ENCODE measurements around the gene ATP13A3. TPM values are rescaled to one million over a fixed set of nuclear protein-coding genes. Genes with fewer than 3 reads are reported as not detected.

ATP13A3 gene
- total RNA-seq, 1 donor from 2014 or later: 80.2 TPM

- intact Hi-C loops (cut with micrococcal nuclease): no loop called here
These were observed 110.6 kb downstream of the ATP13A3 start for GRCh38 chr3:194376241-194376560.

DNA sequence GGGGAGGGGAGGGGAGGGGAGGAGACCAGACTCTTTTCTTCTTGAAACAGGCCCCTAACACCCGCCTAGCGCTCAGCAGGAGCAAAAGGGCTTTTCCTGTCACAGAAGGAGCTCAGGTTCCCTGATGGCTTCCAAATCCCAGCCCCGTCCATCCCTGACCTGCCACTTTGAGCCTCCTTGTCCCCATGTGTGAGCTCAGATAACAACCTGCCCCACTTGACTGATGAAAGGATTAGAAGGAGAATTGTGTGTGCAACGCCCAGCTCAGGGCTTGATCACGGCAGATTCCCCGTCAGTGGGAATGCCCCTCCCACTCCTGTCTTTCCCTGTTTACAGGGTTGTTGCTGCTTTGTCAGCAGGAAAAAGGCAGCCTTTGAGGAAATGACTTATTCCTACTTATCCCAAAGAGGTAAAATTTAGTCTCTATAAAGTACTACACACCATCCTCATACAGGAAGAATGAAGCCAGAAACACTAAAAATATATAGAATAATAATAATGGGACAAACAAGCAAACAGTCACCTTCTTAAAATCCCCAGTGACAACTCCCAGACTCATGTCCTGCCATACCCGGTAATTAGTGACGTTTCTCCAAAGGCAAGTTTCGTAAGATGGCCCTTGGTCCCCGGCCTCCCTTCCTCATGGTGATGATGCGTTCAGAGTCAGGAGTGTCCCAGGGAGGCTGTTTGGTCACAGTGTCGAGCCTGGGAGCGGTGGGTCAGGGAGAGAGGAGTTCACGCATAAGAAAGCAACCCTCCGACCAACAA lies 111.1 kb downstream of the ATP13A3 start:
- intact Hi-C loops (cut with micrococcal nuclease): no loop called here

- intact Hi-C loops (cut with micrococcal nuclease): no loop called here
These were observed 111.9 kb downstream of the ATP13A3 start for GRCh38 chr3:194374935-194375334.

DNA sequence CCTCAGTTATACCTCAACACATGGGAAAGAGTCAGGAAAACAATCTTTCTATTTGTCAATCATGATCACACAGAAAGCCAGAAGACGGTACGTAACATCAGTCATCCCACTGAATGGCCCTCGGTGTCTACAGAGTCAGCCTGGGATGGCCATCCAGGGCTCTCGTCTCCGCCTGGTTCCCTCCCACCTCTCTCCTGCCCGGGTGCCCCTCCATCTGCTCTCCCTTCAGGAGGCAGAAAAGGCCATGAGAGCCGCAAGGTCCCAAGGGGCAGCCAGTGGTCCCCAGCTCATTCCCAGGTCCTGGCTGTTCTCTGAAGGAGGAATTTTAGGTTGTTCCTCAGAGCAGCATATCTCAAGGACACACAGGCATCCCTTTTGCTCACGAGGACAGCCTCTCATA lies 112.9 kb downstream of the ATP13A3 start:
- intact Hi-C loops (cut with micrococcal nuclease): no loop called here

DNA sequence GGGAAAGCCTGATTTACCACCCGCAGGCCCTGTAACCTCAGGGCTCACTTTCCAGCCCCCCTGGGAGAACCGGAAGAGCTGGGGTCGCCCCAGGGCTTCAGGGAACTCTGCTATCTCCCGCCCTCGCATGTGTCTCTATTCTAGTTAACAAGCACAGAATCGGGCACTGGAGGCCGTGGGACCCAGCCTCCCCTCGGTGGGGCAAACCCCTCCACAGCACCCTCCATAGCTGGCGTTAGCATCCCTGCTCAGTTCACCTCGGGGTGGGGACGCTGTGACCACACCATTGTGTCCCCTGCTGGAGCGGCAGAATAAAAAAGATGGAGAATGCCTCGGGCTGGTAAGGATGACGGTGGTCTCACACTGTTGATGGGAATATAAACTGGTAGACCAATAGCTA lies 113.8 kb downstream of the ATP13A3 start:
- intact Hi-C loops (cut with micrococcal nuclease): no loop called here

DNA sequence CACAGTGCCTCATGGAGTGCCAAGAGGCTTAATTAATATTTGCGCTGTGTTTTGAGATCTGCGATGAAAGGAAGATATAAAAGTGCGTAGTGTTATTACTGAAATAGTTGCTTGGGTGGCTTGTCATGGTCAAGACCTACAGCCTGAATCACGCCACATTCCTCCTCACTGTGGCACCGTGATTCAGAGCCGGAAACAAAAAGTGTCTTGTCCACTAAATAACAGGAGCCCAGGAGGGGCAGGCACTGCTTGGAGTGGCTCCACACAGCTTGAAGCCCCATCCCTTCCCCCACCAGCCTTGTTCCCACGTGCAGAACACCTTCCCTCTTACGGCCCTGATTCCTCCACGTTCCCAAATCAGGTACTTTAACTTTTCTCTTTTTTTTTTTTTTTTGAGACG lies 116.0 kb downstream of the ATP13A3 start:
- intact Hi-C loops (cut with micrococcal nuclease): no loop called here

DNA sequence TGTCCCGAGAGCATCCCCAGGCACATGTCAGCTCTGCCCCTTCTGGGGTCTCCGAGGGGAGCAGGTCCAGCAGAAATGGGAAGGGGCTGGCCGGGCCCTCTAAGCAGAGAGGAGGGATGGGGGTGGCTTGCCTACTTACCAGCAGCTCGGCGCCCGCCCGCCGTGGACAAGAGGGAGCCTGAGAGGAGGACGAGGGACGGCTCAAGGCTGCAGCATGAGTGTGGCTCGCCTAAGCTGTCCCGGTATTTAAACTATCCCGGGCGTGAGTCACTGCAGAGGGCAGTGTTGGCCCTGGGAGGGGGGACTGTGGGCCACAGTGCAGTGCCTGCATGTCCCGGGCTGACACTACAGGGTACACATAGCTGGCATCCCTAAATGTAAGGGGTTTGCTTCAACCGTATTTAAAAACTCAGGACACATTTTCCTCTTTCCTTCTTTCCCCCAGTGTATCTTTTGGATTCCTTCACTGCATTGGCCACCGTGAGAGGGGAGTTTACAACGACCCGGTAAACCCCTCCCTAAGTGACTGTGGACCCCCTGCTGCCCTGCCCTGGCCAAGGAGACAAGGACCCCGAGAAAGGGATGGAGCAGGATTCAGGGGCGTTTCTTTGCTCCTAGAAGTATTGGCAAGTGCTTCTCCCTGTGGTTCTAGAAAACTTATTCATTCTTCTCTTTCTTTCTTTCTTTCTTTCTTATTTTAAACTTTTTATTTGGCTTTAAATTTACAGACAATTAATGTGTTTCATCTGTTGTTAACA lies 117.1 kb downstream of the ATP13A3 start, which contains the start of gene LRRC15:
LRRC15 (minus strand) TSS at position 222 of the 758 bp plus-strand sequence. CDS start 8,700 bp downstream, outside the sequence.
- intact Hi-C loops (cut with micrococcal nuclease): no loop called here

GRCh38 chr3:194368918-194369317 lies 117.9 kb downstream of the ATP13A3 start:
- intact Hi-C loops (cut with micrococcal nuclease): no loop called here

- intact Hi-C loops (cut with micrococcal nuclease): no loop called here
These were observed 118.6 kb downstream of the ATP13A3 start for GRCh38 chr3:194367992-194368841.

DNA sequence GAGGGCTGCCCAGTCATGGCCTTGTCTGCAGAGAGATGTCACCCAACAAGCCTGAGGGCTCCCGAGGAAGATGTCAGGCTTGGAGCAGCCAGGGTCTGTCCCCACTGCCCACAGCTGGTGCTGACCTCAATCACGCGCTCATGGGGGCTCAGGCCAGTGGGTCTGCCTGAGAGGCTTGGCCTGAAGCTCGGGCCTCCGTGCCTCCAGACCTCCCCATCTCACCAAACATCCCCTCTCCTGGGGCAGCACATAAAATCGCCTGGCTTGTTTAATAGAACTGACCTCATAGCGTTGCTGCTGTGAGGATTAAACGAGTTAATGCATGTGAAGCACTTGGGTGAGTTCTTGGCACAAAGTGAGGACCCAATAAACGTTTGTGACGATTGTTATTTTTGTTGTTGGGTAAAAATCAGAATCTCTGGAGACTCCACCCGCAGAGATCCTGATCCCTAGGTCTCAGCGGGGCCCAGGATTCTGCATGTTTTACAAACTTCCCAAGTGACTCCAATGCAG lies 120.8 kb downstream of the ATP13A3 start:
- intact Hi-C loops (cut with micrococcal nuclease): no loop called here

GRCh38 chr3:194365526-194365925 lies 121.3 kb downstream of the ATP13A3 start:
- intact Hi-C loops (cut with micrococcal nuclease): no loop called here

DNA sequence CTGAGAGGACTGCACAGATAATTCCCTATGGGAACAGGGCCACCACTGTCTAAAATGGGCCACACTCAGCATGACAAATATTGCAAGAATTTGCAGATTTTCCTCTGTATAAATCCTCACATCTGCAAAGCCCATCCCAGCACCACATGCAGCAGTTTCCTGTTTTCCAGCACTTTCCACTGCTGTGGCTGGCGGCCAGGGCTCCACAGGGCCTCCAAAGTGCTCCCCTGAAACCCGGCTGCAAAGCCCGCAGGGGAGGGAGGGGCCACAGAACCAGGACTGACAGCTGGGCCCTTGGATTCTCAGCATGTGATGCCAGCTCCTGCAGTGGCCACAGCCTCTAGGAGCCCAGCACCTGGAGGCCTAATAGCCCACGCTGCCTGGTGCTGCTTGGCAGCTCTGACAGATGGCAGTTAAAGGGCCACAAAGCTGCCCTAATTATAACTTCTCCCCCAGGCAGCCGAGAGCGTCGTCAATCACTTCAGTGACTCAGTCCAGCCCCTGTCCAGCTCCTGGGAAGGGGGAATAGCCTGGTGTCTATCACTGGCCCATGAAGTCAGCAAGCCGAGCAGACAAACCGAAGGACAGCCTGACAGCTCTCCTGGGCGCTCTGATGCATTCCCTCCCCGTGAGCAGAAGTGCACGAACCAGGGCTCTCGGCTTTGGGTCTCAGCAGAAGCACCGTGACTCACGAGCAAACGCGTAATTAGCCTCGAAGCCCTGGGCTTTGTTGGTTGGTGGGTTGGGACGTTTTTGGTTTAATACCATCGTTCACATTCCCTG lies 122.0 kb downstream of the ATP13A3 start:
- intact Hi-C loops (cut with micrococcal nuclease): no loop called here

DNA sequence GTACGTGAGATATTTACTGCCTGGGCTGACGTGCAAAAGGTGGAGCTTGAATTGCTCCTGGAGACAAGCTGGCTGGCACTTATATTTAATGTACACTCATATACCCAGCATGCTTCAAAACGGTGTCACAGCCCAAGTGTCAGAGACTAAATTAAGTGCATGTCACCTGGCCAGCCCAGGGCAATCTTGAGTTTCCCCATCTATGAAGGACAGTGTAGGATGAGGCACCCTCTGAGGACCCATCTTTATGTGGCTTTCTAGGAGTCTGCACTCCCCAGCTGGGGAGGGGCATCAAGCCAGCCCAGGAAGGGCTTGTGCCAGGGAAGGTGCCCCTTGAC lies 122.5 kb downstream of the ATP13A3 start:
- intact Hi-C loops (cut with micrococcal nuclease): no loop called here

- intact Hi-C loops (cut with micrococcal nuclease): no loop called here
These were observed 126.2 kb downstream of the ATP13A3 start for GRCh38 chr3:194360568-194360967.

- intact Hi-C loops (cut with micrococcal nuclease): no loop called here
These were observed 129.1 kb downstream of the ATP13A3 start for GRCh38 chr3:194357681-194358080.

GRCh38 chr3:194355379-194355778 lies 131.4 kb downstream of the ATP13A3 start:
- intact Hi-C loops (cut with micrococcal nuclease): no loop called here

- intact Hi-C loops (cut with micrococcal nuclease): no loop called here
These were observed 132.5 kb downstream of the ATP13A3 start for GRCh38 chr3:194354315-194354714.

Measured in T-helper 1 cell treated with Interleukin-12 subunit alpha and Interleukin-12 subunit beta and Interleukin-4 antibody, amounts not matched to agents 30 ng/mL and 1 ng/mL, for 36 hours (primary cell).